CD8-positive, alpha-beta memory T cell (primary cell): Measurements from ENCODE around the gene FLOT1. TPM values are rescaled to one million over a fixed set of nuclear protein-coding genes. Genes with fewer than 3 reads are reported as not detected.

Experiments
- CTCF ChIA-PET: fragments of 350-600 bp; sonication (Branson Sonifier 250); formaldehyde crosslinking; loops from one replicate; lab custom pipeline; 2021; ENCODE audit warnings: antibody characterized with exemption; lab: Charles Lee
- POLR2A ChIA-PET: fragments of 350-600 bp; sonication (Branson Sonifier 250); formaldehyde crosslinking; loops from one replicate; lab custom pipeline; 2021; ENCODE audit warnings: antibody characterized with exemption; lab: Charles Lee
- DNase-seq, 5 donors: peaks; one replicate each; pipeline versions ENCODE4 v3.0.0 to v3.0.0-alpha.2; 2020 to 2022; ENCODE audit warnings: mixed read lengths in 1 of 5
- H3K27ac ChIP-seq: one replicate; pipeline ENCODE4 v1.7.0; 2013; ENCODE audit warnings: low read depth, mild to moderate bottlenecking, low read length, moderate library complexity
- H3K27me3 ChIP-seq: 2 replicates; pipeline ENCODE4 v1.7.0; 2013; ENCODE audit warnings: low read length, mild to moderate bottlenecking; ENCODE audit not compliant: insufficient read depth, poor library complexity, severe bottlenecking
- H3K36me3 ChIP-seq: 2 replicates; pipeline ENCODE4 v1.7.0; 2013; ENCODE audit warnings: mild to moderate bottlenecking, low read length, moderate library complexity; ENCODE audit not compliant: insufficient read depth
- H3K4me1 ChIP-seq: 2 replicates; pipeline ENCODE4 v1.7.0; 2013; ENCODE audit warnings: mild to moderate bottlenecking, low read length, moderate library complexity; ENCODE audit not compliant: insufficient read depth
- H3K4me3 ChIP-seq: 2 replicates; pipeline ENCODE4 v1.7.0; 2013; ENCODE audit warnings: mild to moderate bottlenecking, low read length
- H3K9me3 ChIP-seq: 2 replicates; pipeline ENCODE4 v1.7.0; 2013; ENCODE audit warnings: mild to moderate bottlenecking, low read length
- H3K27ac Mint-ChIP-seq, 8 donors: one replicate each; pipeline ENCODE4 v1.8.0; 2020 to 2021; ENCODE audit warnings: mixed read lengths in 8 of 8, mild to moderate bottlenecking in 6 of 8, inconsistent platforms in 3 of 8, moderate library complexity in 3 of 8
- H3K27me3 Mint-ChIP-seq, 2 donors: one replicate each; pipeline ENCODE4 v1.8.0; 2020 to 2021; ENCODE audit warnings: mixed read lengths in 2 of 2, mild to moderate bottlenecking in 1 of 2, moderate library complexity in 1 of 2
- H3K36me3 Mint-ChIP-seq, 3 donors: one replicate each; pipeline ENCODE4 v1.8.0; 2020 to 2021; ENCODE audit warnings: mixed read lengths in 3 of 3, inconsistent platforms in 1 of 3, mild to moderate bottlenecking in 1 of 3
- H3K4me1 Mint-ChIP-seq, 3 donors: one replicate each; pipeline ENCODE4 v1.8.0; 2020 to 2021; ENCODE audit warnings: mixed read lengths in 3 of 3, inconsistent platforms in 1 of 3, mild to moderate bottlenecking in 1 of 3
- H3K4me3 Mint-ChIP-seq, 7 donors: one replicate each; pipeline ENCODE4 v1.8.0; 2020 to 2021; ENCODE audit warnings: mixed read lengths in 7 of 7, mild to moderate bottlenecking in 6 of 7, moderate library complexity in 4 of 7, inconsistent platforms in 2 of 7
- H3K9me3 Mint-ChIP-seq, 5 donors: one replicate each; pipeline ENCODE4 v1.8.0; 2020 to 2022; ENCODE audit warnings: mixed read lengths in 5 of 5, mild to moderate bottlenecking in 3 of 5, moderate library complexity in 2 of 5, inconsistent platforms in 1 of 5
- polyA plus RNA-seq: library from polyadenylated mRNA; unstranded; fragments of 300-500 nt; fragmentation: Illumina TruSeq; gene quantifications from one replicate; pipeline ENCODE4 v1.2.3, GENCODE V29; 2021
- total RNA-seq, 2 experiments: library from RNA; stranded (reverse); gene quantifications; one replicate each; pipeline ENCODE4 v1.2.3, GENCODE V29; 2021

Gene FLOT1
- total and polyA plus RNA-seq, 3 experiments from 2014 or later: 104 to 155 (median 154) TPM

- Histone ChIP-seq H3K4me3 (peak overlapping the region; percentile 80), H3K9me3 (no peaks in the 10 kb centered on the region), H3K27ac (peak overlapping the region; percentile 77), H3K4me1 (peaks cover 56% of the 10 kb centered on the region), H3K36me3 (peaks cover 18% of the 10 kb centered on the region), H3K27me3 (no peaks in the 10 kb centered on the region)
- H3K4me3 Mint-ChIP-seq: peak overlapping the region; percentile 89 to 96 (median 90)
- peaks cover 7 to 60% (median 16%) of the 10 kb centered on the region in 3 donors for H3K36me3 Mint-ChIP-seq
- ChIA-PET POLR2A (interaction anchor here (0.6 to 1.2 kb wide), 3 partner anchors 15 to 124 kb away, joined by 3 to 4 read pairs (median 4); partner anchors contain the start of genes MRPS18B and PPP1R10), CTCF (interaction anchor here (1.0 to 2.9 kb wide), 3 partner anchors 11 to 87 kb away, joined by 3 to 11 read pairs (median 5); no protein-coding TSS in a partner anchor)
- peak overlapping the region; percentile 74 to 94 (median 90) for H3K27ac Mint-ChIP-seq
- DNase-seq: no peak
- no peaks in the 10 kb centered on the region for H3K27me3 Mint-ChIP-seq
- peaks cover 0 to 4% (median 0%) of the 10 kb centered on the region in 5 donors for H3K9me3 Mint-ChIP-seq
- peaks cover 61 to 77% (median 65%) of the 10 kb centered on the region in 3 donors for H3K4me1 Mint-ChIP-seq
Observed at GRCh38 chr6:30741063-30741779, 1.3 kb downstream of the FLOT1 start.

- Mint-ChIP-seq H3K27me3 (no peaks in the 10 kb centered on the region), H3K27ac (peak overlapping the region in 4 of 8 donors; percentile 12 to 47 (median 26)), H3K4me3 (peak overlapping the region; percentile 24 to 96 (median 32)), H3K9me3 (peaks cover 0 to 4% (median 0%) of the 10 kb centered on the region in 5 donors), H3K36me3 (peaks cover 10 to 64% (median 16%) of the 10 kb centered on the region in 3 donors), H3K4me1 (peaks cover 68 to 84% (median 72%) of the 10 kb centered on the region in 3 donors)
- H3K36me3 ChIP-seq: peaks cover 18% of the 10 kb centered on the region
- no peak overlapping the region for H3K27ac ChIP-seq
- peaks cover 63% of the 10 kb centered on the region for H3K4me1 ChIP-seq
- H3K9me3 ChIP-seq: no peaks in the 10 kb centered on the region
- H3K4me3 ChIP-seq: no peak overlapping the region
- CTCF ChIA-PET: interaction anchor here (0.7 to 2.9 kb wide), 3 partner anchors 10 to 61 kb away, joined by 5 to 11 read pairs (median 5); no protein-coding TSS in a partner anchor
- DNase-seq: no peak
- POLR2A ChIA-PET: interaction anchor here (0.6 kb wide), 2 partner anchors 19 to 93 kb away, joined by 3 to 4 read pairs; no protein-coding TSS in a partner anchor
- no peaks in the 10 kb centered on the region for H3K27me3 ChIP-seq
Observed at GRCh38 chr6:30740540-30740870, 2.0 kb downstream of the FLOT1 start.

- no peak for DNase-seq
- Histone ChIP-seq H3K4me3 (no peak overlapping the region), H3K27me3 (no peaks in the 10 kb centered on the region), H3K4me1 (peaks cover 75% of the 10 kb centered on the region), H3K27ac (no peak overlapping the region), H3K36me3 (peaks cover 18% of the 10 kb centered on the region), H3K9me3 (no peaks in the 10 kb centered on the region)
- peak overlapping the region in 4 of 7 donors; percentile 15 to 55 (median 35) for H3K4me3 Mint-ChIP-seq
- POLR2A ChIA-PET: interaction anchor here (0.7 to 1.1 kb wide), 2 partner anchors 55 to 145 kb away, joined by 3 to 6 read pairs; no protein-coding TSS in a partner anchor
- H3K36me3 Mint-ChIP-seq: peaks cover 15 to 72% (median 16%) of the 10 kb centered on the region in 3 donors
- CTCF ChIA-PET: interaction anchor here (0.7 to 3.4 kb wide), 8 partner anchors 16 to 206 kb away, joined by 3 to 26 read pairs (median 3); partner anchors contain the start of gene ATAT1
- peaks cover 63 to 81% (median 73%) of the 10 kb centered on the region in 3 donors for H3K4me1 Mint-ChIP-seq
- H3K27me3 Mint-ChIP-seq: no peaks in the 10 kb centered on the region
- H3K27ac Mint-ChIP-seq: peak overlapping the region in 5 of 8 donors; percentile 12 to 71 (median 21)
- H3K9me3 Mint-ChIP-seq: peaks cover 0 to 4% (median 0%) of the 10 kb centered on the region in 5 donors
Observed at GRCh38 chr6:30738532-30738931, 4.0 kb downstream of the FLOT1 start.

GRCh38 chr6:30735668-30736314 lies 6.7 kb downstream of the FLOT1 start:
- DNase-seq: no peak
- peaks cover 0 to 4% (median 0%) of the 10 kb centered on the region in 5 donors for H3K9me3 Mint-ChIP-seq
- H3K4me3 Mint-ChIP-seq: peak overlapping the region in 6 of 7 donors; percentile 45 to 93 (median 78)
- H3K4me1 Mint-ChIP-seq: peaks cover 52 to 72% (median 66%) of the 10 kb centered on the region in 3 donors
- H3K27ac ChIP-seq: no peak overlapping the region
- H3K4me1 ChIP-seq: peaks cover 64% of the 10 kb centered on the region
- H3K27me3 Mint-ChIP-seq: no peaks in the 10 kb centered on the region
- H3K27ac Mint-ChIP-seq: peak overlapping the region in 6 of 8 donors; percentile 46 to 91 (median 78)
- peaks cover 18% of the 10 kb centered on the region for H3K36me3 ChIP-seq
- CTCF ChIA-PET: interaction anchor here (1.1 to 4.3 kb wide), 6 partner anchors 8 to 194 kb away, joined by 5 to 29 read pairs (median 6); partner anchors contain the start of gene IER3
- no peaks in the 10 kb centered on the region for H3K27me3 ChIP-seq
- no peak overlapping the region for H3K4me3 ChIP-seq
- no peaks in the 10 kb centered on the region for H3K9me3 ChIP-seq
- POLR2A ChIA-PET: interaction anchor here (1.2 to 1.6 kb wide), 2 partner anchors 56 to 118 kb away, joined by 5 to 6 read pairs; partner anchors contain the start of genes MRPS18B and PPP1R10
- peaks cover 16 to 64% (median 18%) of the 10 kb centered on the region in 3 donors for H3K36me3 Mint-ChIP-seq

- Mint-ChIP-seq H3K36me3 (peaks cover 4 to 67% (median 14%) of the 10 kb centered on the region in 3 donors), H3K4me3 (no peak overlapping the region), H3K27ac (peak overlapping the region in 1 of 8 donors; percentile 84), H3K4me1 (peaks cover 35 to 56% (median 46%) of the 10 kb centered on the region in 3 donors), H3K9me3 (no peaks in the 10 kb centered on the region), H3K27me3 (no peaks in the 10 kb centered on the region)
- Histone ChIP-seq H3K4me1 (peaks cover 48% of the 10 kb centered on the region), H3K27me3 (no peaks in the 10 kb centered on the region), H3K36me3 (peaks cover 23% of the 10 kb centered on the region), H3K4me3 (no peak overlapping the region), H3K27ac (no peak overlapping the region), H3K9me3 (no peaks in the 10 kb centered on the region)
- POLR2A ChIA-PET: interaction anchor here (0.6 kb wide), 3 partner anchors 53 to 487 kb away, joined by 3 to 5 read pairs (median 5); no protein-coding TSS in a partner anchor
- DNase-seq: no peak
- CTCF ChIA-PET: interaction anchor here (0.8 to 17.1 kb wide), 11 partner anchors 10 to 279 kb away, joined by 3 to 697 read pairs (median 6); partner anchors contain the start of genes ATAT1 and DHX16
Observed at GRCh38 chr6:30732237-30732943, 10.1 kb downstream of the FLOT1 start.

- Mint-ChIP-seq H3K36me3 (peaks cover 0 to 71% (median 13%) of the 10 kb centered on the region in 3 donors), H3K4me1 (peaks cover 23 to 49% (median 32%) of the 10 kb centered on the region in 3 donors), H3K27me3 (no peaks in the 10 kb centered on the region), H3K27ac (peak overlapping the region in 7 of 8 donors; percentile 47 to 86 (median 65)), H3K4me3 (peak overlapping the region in 4 of 7 donors; percentile 23 to 43 (median 34)), H3K9me3 (no peaks in the 10 kb centered on the region)
- DNase-seq: peak; percentile 71 to 86 (median 73)
- H3K27ac ChIP-seq: no peak overlapping the region
- ChIA-PET POLR2A (interaction anchor here (0.6 to 1.6 kb wide), 12 partner anchors 9 to 249 kb away, joined by 3 to 21 read pairs (median 4); partner anchors contain the start of genes DHX16 and MDC1), CTCF (interaction anchor here (0.6 to 17.1 kb wide), 59 partner anchors 9 to 362 kb away, joined by 3 to 697 read pairs (median 4); partner anchors contain the start of genes ABCF1, ATAT1, C6orf136 and DDR1)
- H3K4me1 ChIP-seq: peaks cover 33% of the 10 kb centered on the region
- no peaks in the 10 kb centered on the region for H3K9me3 ChIP-seq
- peaks cover 24% of the 10 kb centered on the region for H3K36me3 ChIP-seq
- no peak overlapping the region for H3K4me3 ChIP-seq
- H3K27me3 ChIP-seq: no peaks in the 10 kb centered on the region
Observed at GRCh38 chr6:30730601-30731435, 11.7 kb downstream of the FLOT1 start.
